K562 (cell line): ENCODE measurements around the gene CNGB1. TPM values are rescaled to one million over a fixed set of nuclear protein-coding genes. Genes with fewer than 3 reads are reported as not detected.

Source experiments
- BHLHE40 ChIP-seq: IDR thresholded peaks from 2 replicates; pipeline ENCODE4 v1.6.1; 2011; ENCODE audit warnings: low read length, improper control_type of control experiment
- CREM ChIP-seq: IDR thresholded peaks from 2 replicates; pipeline ENCODE4 v1.6.1; 2014; ENCODE audit warnings: antibody characterized with exemption, low read depth
- E2F4 ChIP-seq: sonication (generic); formaldehyde crosslinking; IDR thresholded peaks from 2 replicates; pipeline ENCODE4 v1.8.0; 2022; ENCODE audit warnings: mild to moderate bottlenecking, low read depth, missing genetic modification reagents
- EGR1 ChIP-seq: fragments of 450-650 bp; conservative IDR thresholded peaks from 2 replicates; pipeline ENCODE4 v1.6.1; 2017; ENCODE audit warnings: mild to moderate bottlenecking
- HMG20B ChIP-seq: fragments of 250-450 bp; sonication (Bioruptor Pico); IDR thresholded peaks from 2 replicates; pipeline ENCODE4 v1.5.0; 2021; ENCODE audit warnings: mild to moderate bottlenecking
- LEF1 ChIP-seq: fragments of 450-650 bp; IDR thresholded peaks from 2 replicates; pipeline ENCODE4 v1.6.1; 2016; ENCODE audit warnings: mild to moderate bottlenecking
- NEUROD1 ChIP-seq: fragments of 150-350 bp; IDR thresholded peaks from 2 replicates; pipeline ENCODE4 v1.6.1; 2014; ENCODE audit warnings: borderline replicate concordance, low read length, low read depth; ENCODE audit not compliant: partially characterized antibody
- NFATC3 ChIP-seq: fragments of 450-650 bp; IDR thresholded peaks from 2 replicates; pipeline ENCODE4 v1.6.1; 2017; ENCODE audit warnings: mild to moderate bottlenecking
- NFE2L1 ChIP-seq: fragments of 450-650 bp; IDR thresholded peaks from 2 replicates; pipeline ENCODE4 v1.6.1; 2016; ENCODE audit warnings: missing genetic modification characterization, low read depth, mild to moderate bottlenecking, missing compliant biosample characterization, moderate library complexity, borderline replicate concordance
- NFRKB ChIP-seq: fragments of 450-650 bp; IDR thresholded peaks from 2 replicates; pipeline ENCODE4 v1.6.1; 2016; ENCODE audit warnings: low read depth
- NR2F6 ChIP-seq: fragments of 450-650 bp; formaldehyde crosslinking; IDR thresholded peaks from 2 replicates; pipeline ENCODE4 v1.4.0; 2020; ENCODE audit warnings: mild to moderate bottlenecking
- RB1 ChIP-seq: fragments of 450-650 bp; IDR thresholded peaks from 2 replicates; pipeline ENCODE4 v1.6.1; 2017; ENCODE audit warnings: low read depth, mild to moderate bottlenecking
- RBM25 ChIP-seq: fragments of 200-400 bp; formaldehyde crosslinking; IDR thresholded peaks from 2 replicates; pipeline ENCODE4 v1.6.1; 2018; ENCODE audit warnings: low read length, low read depth, moderate library complexity; ENCODE audit not compliant: severe bottlenecking
- TEAD4 ChIP-seq, 2 experiments: sonication (generic) in 1 of 2; formaldehyde crosslinking in 1 of 2; IDR thresholded peaks; 2 replicates each; pipeline versions ENCODE4 v1.6.1 to v1.8.0; 2012 to 2022; ENCODE audit warnings: borderline replicate concordance in 1 of 2, inconsistent platforms in 1 of 2, low read length in 1 of 2, mild to moderate bottlenecking in 1 of 2, missing genetic modification reagents in 1 of 2
- ZBTB2 ChIP-seq: fragments of 450-650 bp; IDR thresholded peaks from 2 replicates; pipeline ENCODE4 v1.6.1; 2016; ENCODE audit warnings: antibody characterized with exemption
- ZC3H8 ChIP-seq: fragments of 450-650 bp; IDR thresholded peaks from 2 replicates; pipeline ENCODE4 v1.6.1; 2017
- ZFP36 ChIP-seq: fragments of 150-350 bp; IDR thresholded peaks from 2 replicates; pipeline ENCODE4 v1.6.1; 2018; ENCODE audit warnings: low read length, low read depth; ENCODE audit not compliant: partially characterized antibody
- ZNF134 ChIP-seq: fragments of 250-450 bp; sonication (Bioruptor Pico); conservative IDR thresholded peaks from 2 replicates; pipeline ENCODE4 v1.4.0; 2020
- ZNF263 ChIP-seq: sonication (generic); formaldehyde crosslinking; IDR thresholded peaks from 2 replicates; pipeline ENCODE4 v1.8.0; 2022; ENCODE audit warnings: mild to moderate bottlenecking, missing genetic modification reagents, borderline replicate concordance
- ZNF274 ChIP-seq: IDR thresholded peaks from 2 replicates; pipeline ENCODE4 v1.6.1; 2011; ENCODE audit warnings: low read depth, mild to moderate bottlenecking, low read length, moderate library complexity, borderline replicate concordance
- ZNF512 ChIP-seq: IDR thresholded peaks from 2 replicates; pipeline ENCODE4 v1.6.1; 2016; ENCODE audit warnings: missing genetic modification characterization, missing compliant biosample characterization
- ZNF57 ChIP-seq: fragments of 450-650 bp; formaldehyde crosslinking; IDR thresholded peaks from 2 replicates; pipeline ENCODE4 v1.4.0; 2020; ENCODE audit warnings: mild to moderate bottlenecking, moderate library complexity
- polyA plus RNA-seq, 8 experiments: library from polyadenylated mRNA; depleted of rRNA in 4 of 8; stranded (reverse) in 5 of 8; unstranded in 3 of 8; fragments of >200 nt; fragmentation: Nextera tagmentation in 2 of 8; fragmentation: Illumina TruSeq in 1 of 8; extraction: Ambion mirVana in 2 of 8; extraction: Trizol in 1 of 8; gene quantifications; 2 replicates each; pipeline versions ENCODE4 v1.2.1 to v1.2.3, GENCODE V29; 2011 to 2014; ENCODE audit warnings: inconsistent platforms in 1 of 8, missing spikeins in 1 of 8
- total RNA-seq, 7 experiments: library from RNA; depleted of rRNA in 6 of 7; stranded (reverse); fragments of >200 nt in 6 of 7; fragmentation: Illumina TruSeq in 2 of 7; extraction: Trizol in 2 of 7; gene quantifications; 2 replicates each; pipeline versions ENCODE4 v1.2.1 to v1.2.3, GENCODE V29; 2011 to 2021; ENCODE audit warnings: low replicate concordance in 1 of 7

The CNGB1 gene
- total and polyA plus RNA-seq, 9 of the 15 experiments (the other 6 are each of a cell fraction or from before 2014, with no cell fraction given), result not detected

GRCh38 chr16:57888128-57888527, 82.8 kb downstream of the CNGB1 start (continued):
- TF ChIP-seq RB1 (no peak), E2F4 (CRISPR knock-in tag) (no peak), NFE2L1 (tag) (no peak), EGR1 (no peak), NEUROD1 (no peak), BHLHE40 (no peak), LEF1 (no peak), ZNF512 (tag) (peak; percentile 23; the same call in 1 of the 2 replicates), NFATC3 (no peak), ZNF57 (CRISPR knock-in tag) (no peak), ZNF263 (CRISPR knock-in tag) (no peak), ZC3H8 (no peak), NR2F6 (no peak), TEAD4 (IDR thresholded peaks at IDR 0.05; ENCODE audit: low read length) (no peak), TEAD4 (CRISPR knock-in tag; IDR thresholded peaks at IDR 0.05; ENCODE audit: borderline replicate concordance) (no peak), ZNF134 (CRISPR knock-in tag) (no peak), RBM25 (peak; percentile 57), CREM (no peak), ZFP36 (peak; percentile 45), NFRKB (no peak), HMG20B (CRISPR knock-in tag) (no peak), ZNF274 (no peak), ZBTB2 (no peak)
- TF ChIP-seq, all 486 proteins: peak for 4
